ENCODE data around the gene SLC25A12.
"Not testable (repeated sequence)": the region's sequence is repeated elsewhere in the genome, so short reads cannot be mapped to it uniquely, and the experiment has no call there.

SLC25A12 gene

DNA sequence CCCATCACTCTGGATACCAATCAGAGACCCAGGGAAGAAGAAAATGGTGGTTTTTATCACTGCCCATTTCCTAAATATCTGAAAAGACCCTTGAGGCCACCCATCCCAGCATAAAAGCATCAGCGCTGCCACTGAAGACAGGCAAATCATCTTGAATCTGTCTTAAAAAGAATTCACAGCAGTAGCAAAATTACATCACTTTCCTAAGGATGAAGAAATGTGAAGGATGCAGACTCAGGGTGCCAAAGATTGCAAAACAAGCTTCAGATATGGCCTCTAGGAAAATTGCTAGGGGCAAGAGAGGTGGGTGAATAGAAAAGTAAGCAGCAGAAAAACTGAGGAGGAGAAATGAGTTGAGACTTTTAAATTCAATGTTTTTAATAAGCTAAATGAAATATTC, 70.0 kb downstream of the SLC25A12 start:
- DNase-seq (ENCODE audit: low read depth), result peak; percentile 84

DNA sequence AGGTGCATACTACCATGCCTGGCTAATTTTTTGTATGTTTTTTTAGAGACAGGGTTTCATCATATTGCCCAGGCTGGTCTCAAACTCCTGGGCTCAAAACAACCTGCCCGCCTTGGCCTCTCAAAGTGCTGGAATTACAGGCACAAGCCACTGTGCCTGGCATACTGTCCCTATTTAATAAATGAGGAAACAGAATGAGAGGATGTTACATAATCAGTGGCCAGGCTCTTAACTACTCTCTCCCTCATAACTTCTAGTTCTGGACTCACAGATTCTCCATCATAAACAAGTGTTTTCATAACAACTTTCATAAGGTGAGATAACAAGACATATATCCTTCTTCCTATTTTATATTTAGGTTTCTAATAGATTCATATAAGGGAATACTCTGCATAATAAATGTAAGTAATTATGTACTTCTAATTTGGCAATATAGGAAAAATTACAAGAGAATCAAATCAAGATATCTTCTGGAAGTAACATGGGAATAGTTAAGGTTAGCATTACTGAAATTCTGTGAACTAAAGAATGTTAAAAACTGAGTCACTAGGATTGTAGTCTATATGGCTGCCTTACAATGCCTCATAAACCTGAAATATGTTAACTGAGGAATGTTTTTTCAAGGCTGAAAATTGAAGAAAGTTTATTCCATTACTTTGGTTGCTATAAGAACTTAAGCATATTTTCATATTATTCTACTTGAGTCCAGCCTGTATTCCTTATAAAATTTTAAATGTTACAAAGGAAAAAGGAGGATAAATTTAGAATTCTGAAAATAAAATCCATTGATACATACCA, 71.3 kb downstream of the SLC25A12 start:
- DNase-seq (ENCODE audit: low read depth), result no peak

DNA sequence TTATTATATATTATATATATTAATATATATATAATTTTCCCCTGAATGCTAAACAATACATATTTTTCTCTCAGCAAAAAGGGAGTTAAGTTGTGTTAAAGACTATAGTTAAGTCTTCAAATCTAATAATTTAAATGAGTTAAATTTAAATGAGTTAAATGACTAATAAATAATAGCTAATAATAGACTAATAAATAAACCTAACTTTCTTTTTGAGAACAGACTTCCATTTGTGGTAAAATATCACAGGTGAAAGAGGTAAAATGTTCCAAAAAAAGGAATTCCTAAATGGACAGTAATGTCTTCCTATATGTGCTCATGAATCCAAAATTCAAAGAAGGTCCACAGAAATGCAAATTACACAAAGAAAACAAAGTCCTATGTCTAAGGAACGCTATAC, 74.6 kb downstream of the SLC25A12 start:
- DNase-seq (ENCODE audit: low read depth), result no peak

DNA sequence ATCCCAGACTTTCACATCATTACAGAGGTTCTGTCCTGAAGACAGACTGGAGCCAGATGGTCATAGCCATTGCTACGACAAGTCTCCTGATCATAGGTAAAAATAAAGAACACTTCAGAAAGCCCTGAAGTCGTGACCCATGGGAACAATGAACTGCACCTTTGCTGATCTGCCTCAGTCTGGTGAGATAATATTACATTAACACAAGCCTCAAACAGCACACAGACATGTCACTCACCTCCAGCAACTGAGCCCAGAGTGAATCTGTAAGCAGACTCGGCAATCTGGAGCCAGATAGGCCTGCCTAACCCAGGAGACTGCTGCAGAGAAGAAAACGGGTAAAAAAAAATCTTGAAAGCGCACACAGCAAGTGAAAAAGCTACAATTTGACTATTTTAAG, 79.2 kb downstream of the SLC25A12 start:
- DNase-seq (ENCODE audit: low read depth), result no peak

DNA sequence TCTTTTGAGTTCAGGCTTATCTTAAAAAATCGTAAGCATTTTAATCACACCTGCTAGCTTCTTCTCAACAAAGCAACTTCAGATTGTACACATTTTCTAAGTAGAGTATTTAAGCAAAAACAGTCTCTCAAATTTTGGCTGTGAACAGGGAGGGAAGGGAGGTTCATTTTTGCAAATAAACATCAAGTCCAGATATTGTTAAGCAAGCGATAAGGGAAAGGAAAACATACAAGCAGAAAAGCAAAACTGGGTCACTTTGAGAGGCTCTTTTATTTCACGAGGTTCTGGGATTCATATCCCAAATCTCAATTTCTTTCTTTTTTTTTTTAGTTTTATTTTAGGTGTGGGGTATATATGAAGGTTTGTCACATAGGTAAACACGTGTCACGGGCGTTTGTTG, 79.9 kb downstream of the SLC25A12 start:
- DNase-seq (ENCODE audit: low read depth), result no peak

DNA sequence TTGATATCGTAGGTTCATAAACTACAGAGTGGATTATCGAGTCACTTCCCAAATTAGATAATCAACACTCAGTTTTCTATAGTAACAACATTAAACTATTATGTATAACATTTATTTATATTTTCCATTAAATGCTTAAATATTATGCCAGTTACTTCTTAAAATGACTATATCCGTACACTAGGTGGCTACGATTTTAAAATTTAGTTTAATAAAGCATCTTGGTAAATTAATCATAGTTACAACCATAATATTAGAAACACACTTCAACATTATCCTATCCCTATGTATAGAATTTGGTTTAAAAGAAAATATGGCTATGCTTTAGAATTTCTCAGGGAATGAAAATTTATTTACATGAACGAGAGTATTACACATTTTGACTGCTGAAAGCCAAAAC, 80.3 kb downstream of the SLC25A12 start:
- no peak for DNase-seq (ENCODE audit: low read depth)

DNA sequence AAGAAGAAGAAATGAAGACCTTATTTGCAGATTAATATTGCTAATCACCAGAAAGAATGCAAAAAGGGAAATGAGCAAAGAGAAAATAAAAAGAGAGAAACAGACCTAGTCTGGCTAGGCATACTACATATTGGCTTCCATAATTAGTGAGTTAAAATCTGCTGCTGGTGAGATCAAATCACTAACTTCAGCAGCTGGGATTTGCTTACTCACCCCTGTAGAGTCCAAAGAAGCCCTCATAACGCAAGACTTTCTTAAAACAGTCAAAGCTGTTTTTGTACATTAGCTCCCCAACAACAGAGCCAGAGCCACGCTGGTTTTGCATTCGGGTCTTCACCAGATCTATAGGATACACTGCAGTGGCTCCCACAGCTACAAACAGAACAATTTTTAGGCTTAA, 80.9 kb downstream of the SLC25A12 start:
- DNase-seq (ENCODE audit: low read depth), result no peak

DNA sequence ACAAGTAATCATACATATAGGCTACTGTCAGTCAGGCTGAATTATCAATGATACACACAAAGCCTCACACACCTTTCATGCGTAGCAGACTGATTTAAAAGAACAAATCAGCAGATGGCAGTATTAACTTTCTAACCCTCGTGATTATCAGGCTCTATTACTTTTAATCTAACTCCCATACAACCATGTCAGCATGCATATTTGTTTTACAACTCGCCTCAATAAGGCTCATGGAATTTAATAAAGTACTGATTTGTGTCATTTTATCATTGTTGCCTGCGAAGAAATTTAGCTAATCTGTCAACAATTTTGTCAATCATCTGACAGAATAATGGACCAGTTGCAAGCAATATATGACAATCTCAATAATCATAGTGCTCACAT, 82.8 kb downstream of the SLC25A12 start:
- peak; percentile 48 for DNase-seq (ENCODE audit: low read depth)

DNA sequence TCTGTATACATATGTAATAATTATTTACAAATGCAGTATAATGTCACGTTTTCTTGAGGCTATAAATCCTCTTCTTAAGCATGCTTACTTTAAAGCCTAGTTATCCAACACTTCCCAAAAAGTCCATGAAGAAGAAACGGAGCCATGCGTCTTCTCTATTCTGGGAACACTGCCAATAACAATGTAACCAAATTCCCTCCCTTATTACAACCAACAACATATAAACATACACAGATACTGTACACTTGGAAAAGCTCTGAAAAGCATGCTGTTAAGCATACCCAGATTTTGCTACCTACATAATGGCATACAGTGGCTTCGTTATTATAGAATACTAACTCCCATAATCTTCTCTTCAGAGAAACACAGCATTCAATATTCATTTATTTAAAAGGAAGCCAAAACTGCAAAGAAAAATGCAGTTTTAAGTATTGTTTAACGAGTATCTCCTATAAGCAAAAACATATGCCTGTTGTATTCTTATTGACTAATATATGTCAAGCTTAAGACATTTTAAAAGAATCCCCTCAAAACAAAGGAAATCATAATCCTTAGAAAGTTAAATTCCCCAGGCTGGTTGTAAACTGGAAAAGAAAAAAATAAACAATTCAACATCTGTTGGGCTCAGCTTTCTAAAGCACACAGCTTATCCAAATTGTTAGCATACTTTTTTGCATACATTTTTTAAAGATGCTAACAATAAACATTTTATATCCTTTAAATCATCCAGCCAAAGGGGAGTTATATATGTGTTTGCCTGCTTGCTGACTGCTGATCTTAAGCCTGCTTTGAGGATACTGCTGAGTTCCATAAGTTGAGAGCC, 83.4 kb downstream of the SLC25A12 start:
- DNase-seq (ENCODE audit: low read depth), result peak; percentile 57

DNA sequence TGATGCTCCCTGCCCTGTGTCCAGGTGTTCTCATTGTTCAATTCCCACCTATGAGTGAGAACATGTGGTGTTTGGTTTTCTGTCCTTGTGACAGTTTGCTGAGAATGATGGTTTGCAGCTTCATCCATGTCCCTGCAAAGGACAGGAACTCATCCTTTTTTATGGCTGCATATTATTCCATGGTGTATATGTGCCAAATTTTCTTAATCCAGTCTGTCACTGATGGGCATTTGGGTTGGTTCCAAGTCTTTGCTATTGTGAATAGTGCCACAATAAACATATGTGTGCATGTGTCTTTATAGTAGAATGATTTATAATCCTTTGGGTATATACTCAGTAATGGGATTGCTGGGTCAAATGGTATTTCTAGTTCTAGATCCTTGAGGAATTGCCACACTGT, 85.2 kb downstream of the SLC25A12 start:
- DNase-seq (ENCODE audit: low read depth), result not testable (repeated sequence)

DNA sequence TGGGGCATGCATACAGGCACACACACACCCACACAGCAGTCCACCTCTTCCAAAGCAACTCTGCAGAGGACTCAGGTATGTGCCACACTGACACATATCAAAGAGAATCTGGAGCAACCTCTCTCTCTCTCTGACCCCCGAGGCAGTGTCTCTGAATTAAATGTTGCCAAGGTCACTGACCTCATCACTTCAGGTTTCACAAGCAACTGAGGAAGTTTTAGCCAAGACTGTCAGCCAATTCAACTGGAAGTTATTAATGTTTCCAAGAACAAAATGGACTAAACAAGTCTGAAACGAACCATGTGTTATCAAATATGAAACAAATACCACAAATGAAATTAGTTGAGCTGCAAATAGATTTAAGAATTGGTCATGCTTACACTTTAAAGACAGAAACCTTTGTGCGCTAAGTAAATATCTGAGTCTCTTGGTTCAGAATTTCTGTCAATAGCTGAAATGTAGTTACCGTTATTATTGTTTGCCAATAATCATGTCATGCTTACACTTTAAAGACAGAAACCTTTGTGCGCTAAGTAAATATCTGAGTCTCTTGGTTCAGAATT, 86.1 kb downstream of the SLC25A12 start:
- no peak for DNase-seq (ENCODE audit: low read depth)

DNA sequence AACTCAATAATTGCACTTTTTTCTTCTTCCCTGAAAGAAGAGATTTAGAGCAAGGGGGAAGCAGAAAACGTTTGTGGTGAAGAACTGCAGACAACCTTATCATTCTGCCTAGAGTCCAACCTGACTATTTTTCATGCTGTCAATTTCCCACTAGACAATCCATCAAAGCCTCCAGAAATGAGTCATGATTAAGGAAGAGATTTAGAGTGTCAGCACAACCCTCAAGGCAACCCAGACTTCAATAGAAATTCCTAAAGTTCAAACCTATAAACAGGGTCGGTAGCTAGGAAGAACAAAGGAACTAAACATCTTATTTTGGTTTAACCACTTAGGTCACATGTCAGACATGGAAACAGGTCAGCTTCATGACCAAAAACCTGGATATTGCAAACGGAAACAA, 86.9 kb downstream of the SLC25A12 start:
- peak; percentile 24 for DNase-seq (ENCODE audit: low read depth)

DNA sequence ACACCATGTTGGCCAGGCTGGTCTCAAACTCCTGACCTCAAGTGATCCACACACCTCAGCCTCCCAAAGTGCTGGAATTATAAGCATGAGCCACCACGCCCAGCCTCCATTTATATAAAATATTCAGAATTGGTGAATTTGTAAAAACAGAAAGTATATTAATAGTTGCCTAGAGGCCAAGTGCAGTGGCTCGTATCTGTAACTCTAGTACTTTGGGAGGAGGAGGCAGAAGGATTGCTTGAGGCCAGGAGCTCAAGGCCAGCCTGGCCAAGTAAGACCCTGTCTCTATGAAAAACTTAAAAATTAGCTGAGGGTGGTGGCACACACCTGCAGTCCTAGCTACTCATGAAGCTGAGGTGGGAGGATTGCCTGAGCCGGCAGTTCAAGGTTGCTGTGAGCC, 89.6 kb downstream of the SLC25A12 start:
- no peak for DNase-seq (ENCODE audit: low read depth)

DNA sequence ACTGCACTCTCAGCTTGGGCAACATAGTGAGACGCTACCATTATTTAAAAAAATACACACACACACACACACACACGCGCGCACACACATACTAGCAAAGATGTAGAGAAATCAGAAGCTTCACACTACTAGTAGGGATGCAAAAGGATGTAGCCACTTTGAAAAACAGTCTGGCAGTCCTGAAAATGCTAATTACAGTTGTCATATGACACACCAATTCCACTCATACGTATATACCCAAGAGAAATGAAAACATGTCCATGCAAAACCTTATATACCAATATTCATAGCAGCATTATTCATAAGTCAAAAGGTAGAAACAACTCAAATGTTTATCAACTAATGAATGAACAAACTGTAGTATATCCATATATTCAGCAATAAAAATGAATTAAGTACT, 90.3 kb downstream of the SLC25A12 start:
- no peak for DNase-seq (ENCODE audit: low read depth)

DNA sequence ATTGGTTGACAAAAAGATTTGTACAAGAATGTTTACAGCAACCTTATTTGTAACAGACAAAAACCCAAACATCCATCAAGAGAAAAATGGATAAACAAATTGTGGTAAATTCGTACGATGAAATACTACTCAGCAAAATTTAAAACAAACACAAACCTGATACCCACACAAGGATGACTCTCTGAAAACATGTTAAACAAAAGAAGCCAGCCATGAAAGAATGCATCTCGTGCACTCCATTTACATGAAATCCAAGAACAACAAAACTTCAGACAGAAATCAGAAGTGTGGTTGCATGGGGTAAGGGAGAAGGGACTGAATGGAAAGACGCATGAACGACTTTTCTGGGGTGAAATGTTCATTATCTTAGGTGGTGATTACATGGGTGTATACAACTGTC, 93.4 kb downstream of the SLC25A12 start:
- no peak for DNase-seq (ENCODE audit: low read depth)

DNA sequence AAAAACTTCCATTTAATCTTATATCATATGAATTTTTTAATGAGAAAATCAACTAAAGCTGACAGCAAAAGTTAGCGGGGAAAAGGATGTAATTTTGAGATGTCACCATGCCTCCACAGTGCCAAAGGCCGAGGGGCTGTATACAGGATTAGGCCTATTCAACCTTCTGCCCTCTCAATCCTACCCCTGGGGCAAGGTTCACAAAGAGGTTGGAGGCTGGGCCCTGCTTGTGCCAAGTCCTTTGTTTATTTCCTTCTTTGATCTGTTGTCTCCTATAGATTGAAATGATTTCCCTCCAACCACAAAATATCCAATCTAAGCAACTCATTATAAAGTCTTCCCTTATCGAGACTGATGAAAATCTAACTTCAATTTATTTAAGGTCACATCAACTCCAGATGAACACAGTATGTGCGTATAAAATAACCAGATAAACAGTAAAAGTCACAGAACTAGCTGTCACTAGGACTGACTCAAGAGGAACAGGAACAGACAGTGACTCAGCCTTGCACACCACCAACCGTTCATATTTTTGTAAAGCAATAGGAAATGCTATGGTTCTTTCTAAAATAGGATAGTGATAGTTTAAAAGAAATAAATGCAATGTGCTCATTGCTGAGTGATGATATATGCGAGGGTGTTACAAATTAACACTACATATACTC, 95.8 kb downstream of the SLC25A12 start:
- peak; percentile 75 for DNase-seq (ENCODE audit: low read depth)

DNA sequence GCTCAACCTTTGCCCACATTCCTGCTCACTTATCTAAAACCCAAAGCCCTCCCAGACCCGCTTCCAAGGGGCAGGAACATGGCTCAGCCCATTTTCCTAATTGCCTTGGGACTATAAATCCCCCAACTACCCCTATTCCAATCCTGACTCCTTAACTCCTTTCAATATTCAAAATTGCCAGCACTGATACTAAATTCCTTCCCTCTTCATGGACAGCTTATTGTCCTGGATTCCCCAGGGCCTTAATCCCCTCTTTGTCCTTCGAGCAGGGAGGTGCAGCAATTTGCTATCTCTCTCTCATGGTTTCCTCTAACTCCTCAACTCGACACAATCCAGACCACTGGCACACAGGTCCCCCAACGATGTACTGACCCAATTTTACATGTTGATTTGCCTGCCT, 99.1 kb downstream of the SLC25A12 start:
- no peak for DNase-seq (ENCODE audit: low read depth)

DNA sequence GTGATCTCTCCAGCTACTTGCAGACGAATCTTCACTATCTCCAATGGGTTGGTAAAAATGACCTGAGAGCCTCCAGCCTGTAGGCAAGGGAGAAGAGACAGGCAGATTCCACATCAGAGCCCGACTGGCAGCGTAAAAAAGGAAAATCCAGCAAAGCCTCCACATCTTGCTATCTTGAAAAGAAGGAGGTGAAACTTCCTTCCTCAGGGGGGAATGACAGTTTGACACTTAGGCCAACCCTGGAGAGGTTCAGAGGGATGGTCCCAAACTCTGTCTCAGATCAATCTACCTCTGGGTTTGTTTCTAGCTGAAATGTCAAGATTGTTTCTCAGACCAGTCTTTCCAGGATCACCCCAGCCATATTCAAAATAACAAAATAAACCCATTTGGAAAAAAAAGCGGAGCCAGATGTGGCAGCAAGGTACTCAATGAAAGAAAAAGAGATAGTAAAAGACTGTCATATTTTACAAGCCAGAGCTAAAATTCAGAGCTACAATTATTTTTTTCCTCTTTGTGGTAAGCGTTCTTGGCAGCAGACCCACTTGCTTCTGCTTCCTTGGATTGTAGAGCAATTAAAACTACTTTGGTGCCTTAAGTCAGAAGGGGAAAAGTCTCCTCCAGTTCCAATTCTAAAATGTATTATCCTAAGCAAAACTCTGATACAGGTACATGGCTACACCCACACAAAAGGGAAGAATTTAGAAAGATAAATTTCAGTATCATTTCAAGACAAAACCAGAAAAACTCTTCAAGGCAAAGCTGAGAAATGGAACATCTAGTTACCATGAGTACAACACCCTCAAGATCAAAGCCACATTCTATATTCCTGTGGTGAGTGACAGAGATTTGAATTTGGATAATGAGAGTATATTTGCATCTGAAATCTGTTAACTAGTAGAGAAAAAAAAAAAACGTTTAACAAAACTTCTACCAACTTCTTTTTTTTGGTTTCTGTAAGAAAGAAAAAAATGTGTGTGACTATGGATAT, 100.1 kb downstream of the SLC25A12 start:
- DNase-seq (ENCODE audit: low read depth), result peak; percentile 12

DNA sequence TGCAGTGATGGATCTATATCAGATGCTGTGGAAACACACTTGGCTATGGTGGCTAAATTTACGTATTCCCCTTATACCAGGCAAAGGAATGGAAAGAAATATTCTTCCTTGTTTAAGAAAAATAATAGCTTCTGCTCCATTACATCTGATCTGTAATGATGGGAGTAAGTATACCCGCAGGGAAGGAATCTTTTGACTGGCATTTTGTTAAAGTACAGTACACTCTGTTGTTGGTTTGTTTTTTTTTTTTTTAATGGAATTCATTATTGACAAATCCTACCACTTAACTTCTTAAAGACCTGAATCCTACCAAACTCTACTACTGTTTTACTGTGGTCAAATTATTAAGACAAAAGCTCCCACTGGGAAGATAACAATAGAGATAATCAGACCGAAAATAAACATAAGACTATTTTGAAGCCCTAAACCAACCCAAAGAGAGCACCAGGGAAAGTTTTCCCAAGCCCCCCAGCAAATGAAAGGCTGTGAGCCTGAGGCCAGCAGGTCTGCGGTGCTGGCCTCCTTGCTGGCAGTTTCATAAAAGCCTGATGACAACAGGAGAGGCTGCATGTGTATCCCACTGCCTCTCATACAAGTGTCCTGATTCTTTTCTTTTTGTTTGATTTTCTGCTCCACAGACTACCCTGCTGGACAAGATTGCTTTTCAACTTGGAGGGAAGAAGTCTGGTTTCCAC, 101.0 kb downstream of the SLC25A12 start:
- no peak for DNase-seq (ENCODE audit: low read depth)

DNA sequence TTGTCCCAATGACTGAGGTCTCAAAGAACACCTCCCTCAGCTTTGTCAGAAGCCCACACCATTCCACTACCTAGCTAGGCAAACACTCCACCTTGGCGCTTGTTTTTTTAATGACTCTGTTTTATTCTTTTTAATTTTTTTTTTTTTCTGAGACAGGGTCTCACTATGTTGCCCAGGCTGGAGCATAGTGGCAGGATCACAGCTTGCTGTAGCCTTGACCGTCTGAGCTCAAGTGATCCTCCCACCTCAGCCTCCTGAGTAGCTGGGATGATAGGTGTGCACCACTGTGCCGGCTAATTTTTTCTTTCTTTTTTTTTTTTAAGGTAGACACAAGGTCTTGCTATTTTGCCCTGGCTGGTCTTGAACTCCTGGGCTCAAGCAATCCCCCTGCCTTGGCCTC, 101.9 kb downstream of the SLC25A12 start:
- DNase-seq (ENCODE audit: low read depth), result no peak

DNA sequence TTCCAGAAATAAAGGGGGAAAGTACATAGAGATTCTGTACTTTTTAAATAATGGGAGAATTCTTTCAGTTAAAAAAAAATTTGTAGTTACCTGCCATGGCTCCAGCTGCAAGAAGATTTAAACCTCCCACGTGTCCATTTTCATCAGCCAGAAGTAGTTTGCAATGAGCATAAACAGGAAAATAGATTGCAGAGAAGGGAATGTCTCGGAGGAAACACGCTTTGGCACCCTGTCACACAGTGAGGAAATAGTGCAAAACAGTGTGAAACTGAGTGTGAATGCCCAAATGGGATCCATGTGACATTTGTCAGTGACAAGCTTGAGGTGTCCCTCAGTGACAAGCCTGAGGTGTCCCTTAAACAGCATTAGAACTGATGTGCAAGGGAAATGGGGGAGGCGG, 102.7 kb downstream of the SLC25A12 start:
- no peak for DNase-seq (ENCODE audit: low read depth)
